ENCODE measurements around the gene GRK5. TPM values are rescaled to one million over a fixed set of nuclear protein-coding genes. Genes with fewer than 3 reads are reported as not detected.

Gene GRK5
- total RNA-seq, 4 donors from 2014 or later, result 10.0 to 61.9 (median 18.1) TPM

- Histone ChIP-seq H3K4me3 (no peak overlapping the region), H3K4me1 (peaks cover 0 to 21% (median 1%) of the 10 kb centered on the region in 4 donors), H3K36me3 (no peaks in the 10 kb centered on the region), H3K27ac (no peak overlapping the region), H3K9me3 (peaks cover 0 to 2% (median 0%) of the 10 kb centered on the region in 4 donors), H3K27me3 (no peaks in the 10 kb centered on the region)
- peak in 1 of 3 donors; percentile 45 for DNase-seq
- no peak for TF ChIP-seq CTCF (IDR thresholded peaks at IDR 0.05)
- no peak for TF ChIP-seq POLR2A (IDR thresholded peaks at IDR 0.05)
Measured at GRCh38 chr10:119346095-119346832, 138.9 kb downstream of the GRK5 start.

- peaks cover 0 to 10% (median 0%) of the 10 kb centered on the region in 4 donors for H3K9me3 ChIP-seq
- no peaks in the 10 kb centered on the region for H3K27me3 ChIP-seq
- H3K36me3 ChIP-seq, result no peaks in the 10 kb centered on the region
- TF ChIP-seq POLR2A (IDR thresholded peaks at IDR 0.05) (no peak), CTCF (IDR thresholded peaks at IDR 0.05) (no peak)
- H3K27ac ChIP-seq, result no peak overlapping the region
- DNase-seq, result peak in 1 of 3 donors; percentile 36
- no peak overlapping the region for H3K4me3 ChIP-seq
- peaks cover 0 to 10% (median 1%) of the 10 kb centered on the region in 4 donors for H3K4me1 ChIP-seq
Measured at GRCh38 chr10:119347181-119347974, 140.0 kb downstream of the GRK5 start.

GRCh38 chr10:119348106-119348505, 140.7 kb downstream of the GRK5 start:
- H3K36me3 ChIP-seq, result no peaks in the 10 kb centered on the region
- no peaks in the 10 kb centered on the region for H3K27me3 ChIP-seq
- H3K27ac ChIP-seq, result peak overlapping the region in 1 of 4 donors; percentile 68
- H3K4me1 ChIP-seq, result peaks cover 0 to 5% (median 1%) of the 10 kb centered on the region in 4 donors
- TF ChIP-seq POLR2A (IDR thresholded peaks at IDR 0.05) (no peak), CTCF (IDR thresholded peaks at IDR 0.05) (no peak)
- H3K9me3 ChIP-seq, result peaks cover 0 to 10% (median 0%) of the 10 kb centered on the region in 4 donors
- DNase-seq, result no peak
- no peak overlapping the region for H3K4me3 ChIP-seq

GRCh38 chr10:119348516-119349240, 141.3 kb downstream of the GRK5 start:
- no peaks in the 10 kb centered on the region for H3K36me3 ChIP-seq
- DNase-seq, result peak in 1 of 3 donors; percentile 38
- H3K4me3 ChIP-seq, result no peak overlapping the region
- peak overlapping the region in 2 of 4 donors; percentile 41 to 68 for H3K27ac ChIP-seq
- TF ChIP-seq POLR2A (IDR thresholded peaks at IDR 0.05), result no peak
- peak in 1 of 6 experiments; percentile 26 for TF ChIP-seq CTCF (IDR thresholded peaks at IDR 0.05)
- no peaks in the 10 kb centered on the region for H3K27me3 ChIP-seq
- peaks cover 0 to 10% (median 0%) of the 10 kb centered on the region in 4 donors for H3K9me3 ChIP-seq
- peaks cover 0 to 5% (median 1%) of the 10 kb centered on the region in 4 donors for H3K4me1 ChIP-seq

GRCh38 chr10:119349341-119349740, 142.0 kb downstream of the GRK5 start:
- H3K9me3 ChIP-seq, result peaks cover 0 to 10% (median 0%) of the 10 kb centered on the region in 4 donors
- H3K27ac ChIP-seq, result peak overlapping the region in 2 of 4 donors; percentile 41 to 68
- peaks cover 0 to 5% (median 1%) of the 10 kb centered on the region in 4 donors for H3K4me1 ChIP-seq
- no peak overlapping the region for H3K4me3 ChIP-seq
- no peak for TF ChIP-seq CTCF (IDR thresholded peaks at IDR 0.05)
- TF ChIP-seq POLR2A (IDR thresholded peaks at IDR 0.05), result no peak
- H3K36me3 ChIP-seq, result no peaks in the 10 kb centered on the region
- H3K27me3 ChIP-seq, result no peaks in the 10 kb centered on the region
- no peak for DNase-seq

Measured in Peyer's patch (tissue), 4 donors.